KMS-11 (cell line): Measurements from ENCODE around the gene CDC5L.

ENCODE experiments used
- H2AFZ ChIP-seq: fragments of 200-600 bp; sonication (generic); 2 replicates; pipeline ENCODE4 v1.6.1; 2016; ENCODE audit warnings: antibody characterized with exemption, mixed run types, low read depth
- H3K27ac ChIP-seq: fragments of 200-600 bp; sonication (generic); 2 replicates; pipeline ENCODE4 v1.6.1; 2016; ENCODE audit warnings: mild to moderate bottlenecking, mixed run types
- H3K27me3 ChIP-seq: fragments of 200-600 bp; sonication (generic); 2 replicates; pipeline ENCODE4 v1.6.1; 2017; ENCODE audit warnings: mild to moderate bottlenecking, low read depth, mixed run types, moderate library complexity; ENCODE audit not compliant: insufficient read depth
- H3K36me3 ChIP-seq: fragments of 200-600 bp; sonication (generic); 2 replicates; pipeline ENCODE4 v1.6.1; 2017; ENCODE audit warnings: mild to moderate bottlenecking, mixed run types; ENCODE audit not compliant: insufficient read depth
- H3K4me1 ChIP-seq: fragments of 200-600 bp; sonication (generic); 2 replicates; pipeline ENCODE4 v1.6.1; 2016; ENCODE audit warnings: mild to moderate bottlenecking, low read depth, mixed run types; ENCODE audit not compliant: poor library complexity, severe bottlenecking
- H3K4me2 ChIP-seq: fragments of 200-600 bp; sonication (generic); 2 replicates; pipeline ENCODE4 v1.7.0; 2016; ENCODE audit warnings: mild to moderate bottlenecking, mixed run types
- H3K4me3 ChIP-seq: fragments of 200-600 bp; sonication (generic); IDR thresholded peaks from 2 replicates; pipeline ENCODE4 v1.6.1; 2017; ENCODE audit warnings: low read depth, low read length, mixed read lengths; ENCODE audit not compliant: insufficient read depth
- H3K79me2 ChIP-seq: fragments of 200-600 bp; sonication (generic); 2 replicates; pipeline ENCODE4 v1.6.1; 2016; ENCODE audit warnings: low read depth, mixed run types; ENCODE audit not compliant: insufficient read depth
- H3K9ac ChIP-seq: fragments of 200-600 bp; sonication (generic); 2 replicates; pipeline ENCODE4 v1.6.1; 2016; ENCODE audit warnings: mild to moderate bottlenecking, mixed run types
- H4K20me1 ChIP-seq: fragments of 200-600 bp; sonication (generic); 2 replicates; pipeline ENCODE4 v1.6.1; 2016; ENCODE audit warnings: mild to moderate bottlenecking, mixed run types; ENCODE audit not compliant: insufficient read depth
- CTCF ChIP-seq: fragments of 200-600 bp; sonication (generic); conservative IDR thresholded peaks from 2 replicates; pipeline ENCODE4 v1.6.1; 2017; ENCODE audit warnings: low read depth, mild to moderate bottlenecking, antibody characterized with exemption, low read length, moderate library complexity, mixed read lengths

The CDC5L gene

GRCh38 chr6:44498436-44498835 lies 110.9 kb downstream of the CDC5L start:
- Histone ChIP-seq H4K20me1 (no peaks in the 10 kb centered on the region), H3K9ac (no peak overlapping the region), H3K4me1 (no peaks in the 10 kb centered on the region), H3K79me2 (no peaks in the 10 kb centered on the region), H3K36me3 (no peaks in the 10 kb centered on the region), H3K4me3 (no peak overlapping the region), H3K4me2 (no peak overlapping the region), H3K27me3 (no peaks in the 10 kb centered on the region), H3K27ac (no peak overlapping the region), H2AFZ (no peak overlapping the region)
- TF ChIP-seq CTCF, result no peak

GRCh38 chr6:44499609-44500008 lies 112.1 kb downstream of the CDC5L start:
- no peaks in the 10 kb centered on the region for H4K20me1 ChIP-seq
- no peak for TF ChIP-seq CTCF
- H3K36me3 ChIP-seq, result no peaks in the 10 kb centered on the region
- H3K4me3 ChIP-seq, result no peak overlapping the region
- no peaks in the 10 kb centered on the region for H3K79me2 ChIP-seq
- no peaks in the 10 kb centered on the region for H3K27me3 ChIP-seq
- H3K4me2 ChIP-seq, result no peak overlapping the region
- no peaks in the 10 kb centered on the region for H3K4me1 ChIP-seq
- no peak overlapping the region for H3K27ac ChIP-seq
- no peak overlapping the region for H2AFZ ChIP-seq
- H3K9ac ChIP-seq, result no peak overlapping the region
